ENCODE data around the gene CARNS1.

Gene CARNS1

GRCh38 chr11:67372321-67372992 is 43.0 kb upstream of the CARNS1 start:
- peak overlapping the region; percentile 95 for H3K4me2 ChIP-seq (ENCODE audit: low read depth, low read length, poor library complexity, severe bottlenecking)
- peak overlapping the region; percentile 75 for H3K9ac ChIP-seq (ENCODE audit: low read depth, low read length, poor library complexity, severe bottlenecking)
- no peaks in the 10 kb centered on the region for H3F3A ChIP-seq (ENCODE audit: low read depth)
- H2AFZ ChIP-seq (ENCODE audit: low read length), result peak overlapping the region; percentile 15; the same call in 1 of the 2 replicates
- H3K79me2 ChIP-seq (ENCODE audit: insufficient read depth, low read length), result peaks cover 4% of the 10 kb centered on the region; the same call in 1 of the 2 replicates
- peaks cover 62% of the 10 kb centered on the region for H3K4me1 ChIP-seq (ENCODE audit: insufficient read depth, low read length, poor library complexity, severe bottlenecking)
- no peaks in the 10 kb centered on the region for H3K27me3 ChIP-seq (ENCODE audit: insufficient read depth, low read length, poor library complexity, severe bottlenecking)
- no peaks in the 10 kb centered on the region for H3K9me2 ChIP-seq (replicated peaks; ENCODE audit: low read depth, low read length)
- TF ChIP-seq, protein P1, sequence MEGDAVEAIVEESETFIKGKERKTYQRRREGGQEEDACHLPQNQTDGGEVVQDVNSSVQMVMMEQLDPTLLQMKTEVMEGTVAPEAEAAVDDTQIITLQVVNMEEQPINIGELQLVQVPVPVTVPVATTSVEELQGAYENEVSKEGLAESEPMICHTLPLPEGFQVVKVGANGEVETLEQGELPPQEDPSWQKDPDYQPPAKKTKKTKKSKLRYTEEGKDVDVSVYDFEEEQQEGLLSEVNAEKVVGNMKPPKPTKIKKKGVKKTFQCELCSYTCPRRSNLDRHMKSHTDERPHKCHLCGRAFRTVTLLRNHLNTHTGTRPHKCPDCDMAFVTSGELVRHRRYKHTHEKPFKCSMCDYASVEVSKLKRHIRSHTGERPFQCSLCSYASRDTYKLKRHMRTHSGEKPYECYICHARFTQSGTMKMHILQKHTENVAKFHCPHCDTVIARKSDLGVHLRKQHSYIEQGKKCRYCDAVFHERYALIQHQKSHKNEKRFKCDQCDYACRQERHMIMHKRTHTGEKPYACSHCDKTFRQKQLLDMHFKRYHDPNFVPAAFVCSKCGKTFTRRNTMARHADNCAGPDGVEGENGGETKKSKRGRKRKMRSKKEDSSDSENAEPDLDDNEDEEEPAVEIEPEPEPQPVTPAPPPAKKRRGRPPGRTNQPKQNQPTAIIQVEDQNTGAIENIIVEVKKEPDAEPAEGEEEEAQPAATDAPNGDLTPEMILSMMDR (conservative IDR thresholded peaks at IDR 0.05; ENCODE audit: low read length), result no peak
- no peak for TF ChIP-seq EZH2phosphoT487 (IDR thresholded peaks at IDR 0.05; ENCODE audit: borderline replicate concordance)
- no peaks in the 10 kb centered on the region for H3K9me3 ChIP-seq (ENCODE audit: insufficient read depth, low read depth, low read length)
- peak overlapping the region; percentile 90 for H3K4me3 ChIP-seq (ENCODE audit: low read length, poor library complexity, severe bottlenecking)
- no peaks in the 10 kb centered on the region for H4K20me1 ChIP-seq (ENCODE audit: insufficient read depth, low read length, poor library complexity, severe bottlenecking)
- H3K36me3 ChIP-seq (ENCODE audit: insufficient read depth, low read length), result no peaks in the 10 kb centered on the region

DNA sequence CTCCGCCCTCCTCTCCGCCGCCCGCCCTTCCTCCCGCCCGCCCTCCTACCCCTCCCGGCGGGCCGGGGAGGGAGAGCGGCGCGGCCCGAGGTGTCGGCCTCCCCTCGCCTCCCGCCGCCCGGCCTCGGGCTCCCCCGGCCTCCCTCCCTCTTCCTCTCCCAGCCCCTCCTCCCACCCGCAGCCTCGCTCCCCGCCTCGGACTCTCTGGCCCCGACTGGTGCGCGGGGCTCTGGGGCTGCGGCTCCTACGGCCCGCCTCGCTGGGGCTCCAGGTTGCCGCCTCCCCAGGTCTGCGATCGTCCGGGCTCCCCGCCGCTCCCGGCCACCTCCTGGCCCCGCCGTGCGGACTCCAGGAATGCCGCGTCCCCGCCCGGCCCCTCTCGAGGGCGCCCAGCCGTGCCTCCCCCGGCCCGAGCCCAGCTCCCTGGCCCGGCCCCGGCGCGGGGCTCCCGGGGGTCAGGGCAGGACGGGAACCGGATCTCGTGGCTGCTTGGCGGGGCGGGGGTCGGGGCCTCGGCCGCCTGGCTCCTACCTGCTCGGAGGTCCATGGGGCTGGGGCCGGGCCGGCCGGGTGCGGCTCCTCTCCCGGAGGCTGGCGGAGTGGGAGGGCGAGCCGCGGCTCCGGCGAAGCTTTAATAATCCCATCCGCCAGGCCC is 42.4 kb upstream of the CARNS1 start, which contains the start of gene CLCF1:
Gene CLCF1, minus strand, starts transcription at position 606 of the 655 bp plus-strand sequence. Its CDS starts 59 bp downstream, at position 547.
- H3K36me3 ChIP-seq (ENCODE audit: insufficient read depth, low read length), result no peaks in the 10 kb centered on the region
- peak within 1 kb of the TSS; percentile 90 for H3K4me3 ChIP-seq (ENCODE audit: low read length, poor library complexity, severe bottlenecking)
- peaks cover 4% of the 10 kb centered on the region; the same call in 1 of the 2 replicates for H3K79me2 ChIP-seq (ENCODE audit: insufficient read depth, low read length)
- H3K4me1 ChIP-seq (ENCODE audit: insufficient read depth, low read length, poor library complexity, severe bottlenecking), result peaks cover 61% of the 10 kb centered on the region
- H3K9ac ChIP-seq (ENCODE audit: low read depth, low read length, poor library complexity, severe bottlenecking), result peak within 1 kb of the TSS; percentile 75
- H3F3A ChIP-seq (ENCODE audit: low read depth), result no peaks in the 10 kb centered on the region
- peak within 1 kb of the TSS; percentile 95 for H3K4me2 ChIP-seq (ENCODE audit: low read depth, low read length, poor library complexity, severe bottlenecking)
- TF ChIP-seq, protein P1 (conservative IDR thresholded peaks at IDR 0.05; ENCODE audit: low read length), result no peak
- no peak for TF ChIP-seq EZH2phosphoT487 (IDR thresholded peaks at IDR 0.05; ENCODE audit: borderline replicate concordance)
- H3K9me3 ChIP-seq (ENCODE audit: insufficient read depth, low read depth, low read length), result no peaks in the 10 kb centered on the region
- H3K27me3 ChIP-seq (ENCODE audit: insufficient read depth, low read length, poor library complexity, severe bottlenecking), result no peaks in the 10 kb centered on the region
- peak within 1 kb of the TSS; percentile 91 for H2AFZ ChIP-seq (ENCODE audit: low read length)
- no peaks in the 10 kb centered on the region for H4K20me1 ChIP-seq (ENCODE audit: insufficient read depth, low read length, poor library complexity, severe bottlenecking)
- H3K9me2 ChIP-seq (replicated peaks; ENCODE audit: low read depth, low read length), result no peaks in the 10 kb centered on the region

GRCh38 chr11:67373648-67374570 is 41.6 kb upstream of the CARNS1 start:
- Histone ChIP-seq H2AFZ (ENCODE audit: low read length) (peak overlapping the region; percentile 91), H3K4me1 (ENCODE audit: insufficient read depth, low read length, poor library complexity, severe bottlenecking) (peaks cover 53% of the 10 kb centered on the region), H4K20me1 (ENCODE audit: insufficient read depth, low read length, poor library complexity, severe bottlenecking) (no peaks in the 10 kb centered on the region), H3K9ac (ENCODE audit: low read depth, low read length, poor library complexity, severe bottlenecking) (peak overlapping the region; percentile 75), H3K36me3 (ENCODE audit: insufficient read depth, low read length) (no peaks in the 10 kb centered on the region), H3K79me2 (ENCODE audit: insufficient read depth, low read length) (peaks cover 4% of the 10 kb centered on the region; the same call in 1 of the 2 replicates), H3K9me2 (replicated peaks; ENCODE audit: low read depth, low read length) (no peaks in the 10 kb centered on the region), H3K9me3 (ENCODE audit: insufficient read depth, low read depth, low read length) (no peaks in the 10 kb centered on the region), H3F3A (ENCODE audit: low read depth) (no peaks in the 10 kb centered on the region), H3K27me3 (ENCODE audit: insufficient read depth, low read length, poor library complexity, severe bottlenecking) (no peaks in the 10 kb centered on the region), H3K4me3 (ENCODE audit: low read length, poor library complexity, severe bottlenecking) (peak overlapping the region; percentile 90), H3K4me2 (ENCODE audit: low read depth, low read length, poor library complexity, severe bottlenecking) (peak overlapping the region; percentile 95)
- TF ChIP-seq EZH2phosphoT487 (IDR thresholded peaks at IDR 0.05; ENCODE audit: borderline replicate concordance), result no peak
- TF ChIP-seq, protein P1 (conservative IDR thresholded peaks at IDR 0.05; ENCODE audit: low read length), result peak; percentile 74

All from Loucy (cell line).